Epithelial cell of proximal tubule (primary cell): ENCODE results near the gene JAM3. TPM values are rescaled to one million over a fixed set of nuclear protein-coding genes. Genes with fewer than 3 reads are reported as not detected.

Experiments
- DNase-seq: peaks from one replicate; pipeline ENCODE4 v3.0.0-alpha.2; 2011; ENCODE audit warnings: low read depth
- H3K4me3 ChIP-seq: 2 replicates; pipeline ENCODE4 v1.5.1; 2011; ENCODE audit warnings: low read depth, mild to moderate bottlenecking, low read length
- total RNA-seq: library from RNA; depleted of rRNA; stranded (reverse); fragments of >200 nt; gene quantifications from 2 replicates; pipeline ENCODE4 v1.2.3, GENCODE V29; 2015
- TF ChIP-seq, protein P1 (sequence below): conservative IDR thresholded peaks from 2 replicates; pipeline ENCODE4 v1.5.1; 2012; ENCODE audit warnings: low read depth, mild to moderate bottlenecking, low read length

JAM3 gene
- total RNA-seq, 1 donor from 2014 or later, result 22.0 TPM

DNA sequence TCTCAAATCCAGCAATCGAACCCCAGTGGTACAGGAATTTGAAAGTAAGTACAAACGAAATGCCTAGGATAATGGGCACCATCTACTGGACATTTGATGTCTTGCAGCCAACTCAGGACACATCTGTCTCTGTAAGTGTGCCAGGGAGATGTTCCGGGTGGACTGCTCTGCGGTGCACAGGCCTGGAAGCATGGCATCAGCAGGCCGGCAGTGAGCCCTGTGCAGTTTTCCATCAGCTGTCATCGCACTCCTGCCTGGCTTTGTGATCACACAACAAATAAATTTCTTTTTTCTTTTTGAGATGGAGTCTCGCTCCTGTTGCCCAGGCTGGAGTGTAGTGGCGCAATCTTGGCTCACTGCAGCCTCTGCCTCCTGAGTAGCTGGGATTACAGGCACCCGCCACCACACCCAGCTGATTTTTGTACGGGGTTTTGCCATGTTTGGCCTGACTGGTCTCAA lies 71.0 kb downstream of the JAM3 start:
- TF ChIP-seq, protein P1, sequence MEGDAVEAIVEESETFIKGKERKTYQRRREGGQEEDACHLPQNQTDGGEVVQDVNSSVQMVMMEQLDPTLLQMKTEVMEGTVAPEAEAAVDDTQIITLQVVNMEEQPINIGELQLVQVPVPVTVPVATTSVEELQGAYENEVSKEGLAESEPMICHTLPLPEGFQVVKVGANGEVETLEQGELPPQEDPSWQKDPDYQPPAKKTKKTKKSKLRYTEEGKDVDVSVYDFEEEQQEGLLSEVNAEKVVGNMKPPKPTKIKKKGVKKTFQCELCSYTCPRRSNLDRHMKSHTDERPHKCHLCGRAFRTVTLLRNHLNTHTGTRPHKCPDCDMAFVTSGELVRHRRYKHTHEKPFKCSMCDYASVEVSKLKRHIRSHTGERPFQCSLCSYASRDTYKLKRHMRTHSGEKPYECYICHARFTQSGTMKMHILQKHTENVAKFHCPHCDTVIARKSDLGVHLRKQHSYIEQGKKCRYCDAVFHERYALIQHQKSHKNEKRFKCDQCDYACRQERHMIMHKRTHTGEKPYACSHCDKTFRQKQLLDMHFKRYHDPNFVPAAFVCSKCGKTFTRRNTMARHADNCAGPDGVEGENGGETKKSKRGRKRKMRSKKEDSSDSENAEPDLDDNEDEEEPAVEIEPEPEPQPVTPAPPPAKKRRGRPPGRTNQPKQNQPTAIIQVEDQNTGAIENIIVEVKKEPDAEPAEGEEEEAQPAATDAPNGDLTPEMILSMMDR, result peak; percentile 92
- peak; percentile 48 for DNase-seq
- no peak overlapping the region for H3K4me3 ChIP-seq

DNA sequence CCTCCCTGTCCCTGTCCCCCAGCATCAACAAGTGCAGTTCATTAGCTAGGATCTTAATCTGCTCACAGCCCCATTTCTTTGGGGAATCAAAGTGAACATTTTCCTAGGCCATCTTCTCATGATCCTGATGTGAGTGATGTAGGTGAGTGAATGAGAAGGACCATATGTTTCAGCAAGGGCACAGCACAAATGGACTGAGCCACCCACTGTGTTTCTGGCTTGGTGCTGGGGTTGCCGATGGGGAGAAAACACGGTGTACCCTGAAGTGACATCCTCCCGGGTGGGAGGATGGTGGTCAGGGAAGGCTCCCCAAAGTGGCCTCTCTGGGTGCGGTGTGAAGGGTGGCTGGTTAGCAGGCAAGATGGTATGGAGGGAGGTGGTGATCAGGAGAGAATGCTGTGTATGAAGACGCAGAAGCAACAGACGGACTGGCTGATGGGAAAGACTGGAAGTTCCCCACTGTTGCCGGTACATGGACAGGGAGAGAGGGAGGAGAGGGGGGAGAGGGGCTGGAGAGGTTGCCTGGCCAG lies 72.2 kb downstream of the JAM3 start:
- H3K4me3 ChIP-seq, result no peak overlapping the region
- DNase-seq, result no peak
- TF ChIP-seq, protein P1, result no peak

DNA sequence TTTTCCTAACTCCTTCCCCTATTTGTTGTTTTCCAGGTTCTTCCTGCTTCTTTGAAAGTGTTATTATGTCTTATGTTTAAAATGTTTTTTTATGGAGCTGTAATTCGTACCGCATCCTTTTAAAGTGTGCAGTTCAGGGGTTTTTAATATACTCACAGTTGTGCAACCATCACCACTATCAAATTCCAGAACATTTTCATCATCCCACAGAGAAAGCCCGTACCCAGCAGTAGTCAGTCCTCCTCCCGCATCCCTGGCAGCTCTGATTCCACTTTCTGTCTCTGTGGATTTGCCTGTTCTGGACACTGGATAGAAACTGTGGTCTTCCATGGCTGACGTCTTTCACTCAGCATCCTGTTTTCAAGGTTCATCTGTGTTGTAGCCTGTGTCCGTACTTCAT lies 73.7 kb downstream of the JAM3 start:
- TF ChIP-seq, protein P1, result no peak
- H3K4me3 ChIP-seq, result no peak overlapping the region
- DNase-seq, result no peak

GRCh38 chr11:134143801-134144200 lies 74.9 kb downstream of the JAM3 start:
- TF ChIP-seq, protein P1, result no peak
- no peak for DNase-seq
- H3K4me3 ChIP-seq, result no peak overlapping the region

DNA sequence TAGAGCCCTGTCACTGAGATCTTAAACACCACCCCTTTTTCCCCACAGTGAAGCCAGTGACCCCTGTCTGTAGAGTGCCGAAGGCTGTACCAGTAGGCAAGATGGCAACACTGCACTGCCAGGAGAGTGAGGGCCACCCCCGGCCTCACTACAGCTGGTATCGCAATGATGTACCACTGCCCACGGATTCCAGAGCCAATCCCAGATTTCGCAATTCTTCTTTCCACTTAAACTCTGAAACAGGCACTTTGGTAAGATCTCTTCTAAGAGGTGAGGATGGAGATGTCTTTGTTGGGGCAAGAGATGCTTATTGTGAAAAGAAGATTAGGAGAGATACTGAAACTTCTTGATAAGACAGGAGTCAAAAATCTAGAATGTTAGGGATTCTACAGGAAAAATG lies 75.9 kb downstream of the JAM3 start:
- no peak for DNase-seq

GRCh38 chr11:134145715-134146114 lies 76.8 kb downstream of the JAM3 start:
- no peak overlapping the region for H3K4me3 ChIP-seq
- no peak for DNase-seq
- TF ChIP-seq, protein P1, result no peak

More for the DNA sequence above, 75.9 kb downstream of the JAM3 start:
- no peak overlapping the region for H3K4me3 ChIP-seq
- TF ChIP-seq, protein P1, result no peak

- TF ChIP-seq, protein P1, result no peak
- H3K4me3 ChIP-seq, result no peak overlapping the region
Measured at GRCh38 chr11:134146598-134146997, 77.7 kb downstream of the JAM3 start.

More at GRCh38 chr11:134146598-134146997, 77.7 kb downstream of the JAM3 start:
- no peak for DNase-seq
